GM18511 (cell line): ENCODE data around the gene ERN2.
"Not testable (repeated sequence)": the region's sequence is repeated elsewhere in the genome, so short reads cannot be mapped to it uniquely, and the experiment has no call there.

Experiments used
- ATAC-seq: cut with Tn5 transposase; IDR thresholded peaks from one replicate; pipeline ENCODE4 v1.9.1; 2021; ENCODE audit warnings: mild to moderate bottlenecking, moderate library complexity; ENCODE audit not compliant: unreplicated experiment

The ERN2 gene

DNA sequence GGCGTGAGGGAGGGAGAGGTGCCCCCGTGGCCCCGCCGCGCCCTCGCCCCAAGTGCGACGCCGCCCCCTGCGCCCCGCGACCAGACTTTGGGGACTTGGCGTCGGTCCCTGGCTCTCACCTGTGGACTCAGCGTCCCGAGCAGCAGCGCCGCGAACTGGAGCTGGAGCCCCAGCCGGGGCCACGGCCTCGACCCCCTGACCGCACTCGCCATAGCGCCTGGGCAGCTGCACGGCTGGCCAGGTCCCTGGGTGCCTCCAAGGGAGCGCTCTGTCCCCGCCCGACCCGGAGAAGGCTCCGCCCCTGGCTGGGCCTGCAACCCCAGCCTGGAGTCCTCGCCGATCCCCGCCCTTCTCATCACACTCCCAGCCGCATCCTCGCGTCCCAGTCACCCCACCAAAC is at the start of gene ERN2:
TSS of gene ERN2 (minus strand) at position 247 of the 400 bp plus-strand sequence. CDS start at position 212, 35 bp downstream.
- ATAC-seq: no peak

DNA sequence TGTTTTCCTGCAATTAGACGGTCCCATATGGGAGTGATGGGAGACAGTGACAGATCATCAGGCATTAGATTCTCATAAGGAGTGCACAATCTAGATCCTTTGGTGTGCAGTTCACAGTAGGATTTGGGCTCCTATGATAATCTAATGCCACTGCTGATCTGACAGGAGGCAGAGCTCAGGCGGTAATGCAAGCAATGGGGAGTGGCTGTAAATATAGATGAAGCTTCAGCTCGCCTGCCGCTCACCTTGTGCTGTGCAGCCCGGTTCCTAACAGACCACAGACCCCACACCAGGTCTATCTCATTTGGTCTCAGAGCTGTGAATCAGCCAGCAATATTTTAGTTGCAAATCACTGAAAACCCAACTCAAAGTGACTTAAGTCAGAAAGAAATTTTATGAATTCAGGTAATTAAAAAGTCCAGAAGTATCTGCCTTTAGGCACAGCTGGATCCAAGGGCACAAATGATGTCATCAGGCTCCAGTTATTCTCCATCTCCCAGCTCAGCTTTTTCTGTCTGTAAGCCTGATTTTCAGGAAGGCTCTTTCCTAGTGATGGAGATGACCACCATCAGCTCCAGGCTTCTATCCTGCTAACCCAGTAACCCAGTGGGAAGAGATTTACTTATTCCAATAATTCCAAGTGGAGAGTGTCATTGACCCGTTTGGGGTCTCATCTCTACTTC is 45.1 kb upstream of the ERN2 start:
- no peak for ATAC-seq

- no peak for ATAC-seq
These were observed 44.1 kb upstream of the ERN2 start for GRCh38 chr16:23757116-23757515.

- no peak for ATAC-seq
These were observed 42.4 kb upstream of the ERN2 start for GRCh38 chr16:23755484-23755809.

GRCh38 chr16:23754594-23755483 is 41.8 kb upstream of the ERN2 start, which contains the start of gene CHP2:
Gene CHP2, plus strand, starts transcription at chr16:23755026. Its CDS starts 24 bp downstream, at chr16:23755050.
- ATAC-seq: no peak

- no peak for ATAC-seq
These were observed 41.0 kb upstream of the ERN2 start for GRCh38 chr16:23753908-23754593.

DNA sequence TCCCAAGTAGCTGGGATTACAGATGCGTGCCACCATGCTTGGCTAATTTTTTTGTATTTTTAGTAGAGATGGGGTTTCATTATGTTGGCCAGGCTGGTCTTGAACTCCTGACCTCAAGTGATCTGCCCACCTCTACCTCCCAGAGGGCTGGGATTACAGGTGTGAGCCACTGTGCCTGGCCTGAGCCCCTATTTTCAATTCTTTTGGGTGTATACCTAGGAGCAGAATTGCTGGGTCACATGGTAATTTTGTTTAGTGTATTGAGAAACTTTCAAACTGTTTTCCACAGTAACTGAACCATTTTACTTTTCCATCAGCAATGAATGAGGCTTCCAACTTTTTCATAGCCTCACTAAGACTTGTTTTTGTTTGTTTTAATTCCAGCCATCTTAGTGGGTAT is 38.0 kb upstream of the ERN2 start:
- not testable (repeated sequence) for ATAC-seq

DNA sequence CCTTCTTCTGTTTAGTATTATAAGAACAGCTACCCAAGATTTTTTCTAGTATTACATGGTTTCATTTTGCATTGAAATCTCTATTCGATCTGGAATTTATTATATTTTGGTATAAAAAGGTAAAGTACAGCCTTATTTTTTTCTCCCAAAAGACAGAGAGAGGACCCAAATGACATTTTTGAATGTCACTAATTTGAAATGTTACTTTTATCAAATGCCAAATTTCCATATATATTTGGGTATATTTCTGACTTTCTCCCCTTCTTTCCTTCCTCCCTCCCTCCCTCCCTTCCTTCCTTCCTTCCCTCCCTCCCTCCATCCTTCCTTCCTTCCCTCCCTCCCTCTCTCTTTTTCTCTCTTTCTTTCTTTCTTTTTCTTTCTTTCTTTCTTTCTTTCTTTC is 35.6 kb upstream of the ERN2 start:
- no peak for ATAC-seq

GRCh38 chr16:23745263-23745662 is 32.2 kb upstream of the ERN2 start:
- ATAC-seq: no peak

DNA sequence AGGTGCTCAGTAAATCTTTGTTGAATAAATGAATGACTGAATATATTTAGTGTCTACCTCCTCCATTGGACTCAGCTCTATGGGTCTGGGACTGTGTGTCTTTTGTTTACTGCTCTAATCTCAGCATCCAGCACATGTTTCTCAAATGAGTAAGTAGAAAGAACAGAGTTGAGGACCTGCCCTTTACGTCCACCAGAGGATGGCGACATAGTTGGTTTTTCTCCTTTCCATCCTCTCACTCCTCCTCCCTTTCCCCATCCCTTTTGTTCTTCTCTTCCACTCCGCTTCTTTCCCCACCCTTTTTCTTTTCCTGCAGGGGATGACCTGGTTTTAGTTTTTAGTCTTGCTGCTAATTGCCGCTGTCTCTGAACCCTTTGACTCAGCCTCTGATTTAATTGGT is 29.7 kb upstream of the ERN2 start:
- no peak for ATAC-seq

- no peak for ATAC-seq
These were observed 28.8 kb upstream of the ERN2 start for GRCh38 chr16:23741675-23742303.

- no peak for ATAC-seq
These were observed 26.5 kb upstream of the ERN2 start for GRCh38 chr16:23739516-23739915.

DNA sequence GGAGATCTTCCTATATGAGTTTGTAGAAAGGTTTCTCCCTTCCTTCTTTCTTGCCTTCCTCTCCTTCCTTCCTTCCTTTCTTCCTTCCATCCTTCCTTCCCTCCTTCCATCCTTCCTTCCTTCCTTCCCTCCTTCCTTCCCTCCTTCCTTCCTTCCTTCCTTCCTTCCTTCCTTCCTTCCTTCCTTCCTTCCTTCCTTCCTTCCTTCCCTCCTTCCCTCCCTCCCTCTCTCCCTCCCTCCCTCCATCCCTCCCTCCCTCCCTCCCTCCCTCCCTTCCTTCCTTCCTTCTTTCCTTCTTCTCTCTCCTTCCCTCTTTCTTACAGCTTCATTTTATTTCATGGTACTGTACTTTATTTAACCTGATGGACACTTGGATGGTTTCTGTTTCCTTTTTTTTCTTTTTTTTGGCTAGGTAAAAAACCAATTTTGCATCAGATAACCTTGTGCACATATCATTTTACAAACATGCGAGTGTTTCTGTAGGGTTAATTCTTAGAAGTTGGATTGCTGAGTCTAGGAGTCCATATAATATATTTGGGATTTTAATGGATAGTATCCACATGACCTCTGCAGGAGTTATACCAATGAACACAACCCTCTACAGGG is 24.5 kb upstream of the ERN2 start:
- not testable (repeated sequence) for ATAC-seq

DNA sequence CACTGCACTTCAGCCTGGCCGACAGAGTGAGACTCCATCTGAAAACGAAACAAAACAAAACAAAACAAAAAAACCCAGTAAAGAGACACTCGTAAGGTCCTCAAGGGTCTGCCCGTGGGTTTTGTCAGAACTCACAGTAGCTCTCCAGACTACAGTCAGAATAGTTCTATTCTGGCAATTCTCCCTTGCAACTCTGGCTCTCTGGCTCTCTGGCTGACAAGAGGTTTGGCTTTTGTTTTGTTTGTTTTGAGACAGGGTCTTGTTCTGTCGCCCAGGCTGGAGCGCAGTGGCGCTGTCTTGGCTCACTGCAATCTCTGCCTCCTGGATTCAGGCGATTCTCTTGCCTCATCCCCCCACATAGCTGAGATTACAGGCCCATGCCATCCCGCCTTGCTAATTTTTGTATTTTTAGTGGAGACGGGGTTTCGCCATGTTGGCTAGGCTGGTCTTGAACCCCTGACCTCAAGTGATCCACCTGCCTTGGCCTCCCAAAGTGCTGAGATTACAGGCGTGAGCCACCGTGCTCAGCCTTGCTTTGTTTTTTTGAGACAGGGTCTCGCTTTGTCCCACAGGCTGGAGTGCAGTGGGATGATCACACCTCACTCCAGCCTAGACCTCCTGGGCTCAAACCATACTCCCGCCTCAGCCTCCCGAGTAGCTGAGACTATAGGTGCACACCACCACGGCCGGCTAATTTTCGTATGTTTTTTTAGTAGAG is 21.3 kb upstream of the ERN2 start:
- ATAC-seq: no peak

DNA sequence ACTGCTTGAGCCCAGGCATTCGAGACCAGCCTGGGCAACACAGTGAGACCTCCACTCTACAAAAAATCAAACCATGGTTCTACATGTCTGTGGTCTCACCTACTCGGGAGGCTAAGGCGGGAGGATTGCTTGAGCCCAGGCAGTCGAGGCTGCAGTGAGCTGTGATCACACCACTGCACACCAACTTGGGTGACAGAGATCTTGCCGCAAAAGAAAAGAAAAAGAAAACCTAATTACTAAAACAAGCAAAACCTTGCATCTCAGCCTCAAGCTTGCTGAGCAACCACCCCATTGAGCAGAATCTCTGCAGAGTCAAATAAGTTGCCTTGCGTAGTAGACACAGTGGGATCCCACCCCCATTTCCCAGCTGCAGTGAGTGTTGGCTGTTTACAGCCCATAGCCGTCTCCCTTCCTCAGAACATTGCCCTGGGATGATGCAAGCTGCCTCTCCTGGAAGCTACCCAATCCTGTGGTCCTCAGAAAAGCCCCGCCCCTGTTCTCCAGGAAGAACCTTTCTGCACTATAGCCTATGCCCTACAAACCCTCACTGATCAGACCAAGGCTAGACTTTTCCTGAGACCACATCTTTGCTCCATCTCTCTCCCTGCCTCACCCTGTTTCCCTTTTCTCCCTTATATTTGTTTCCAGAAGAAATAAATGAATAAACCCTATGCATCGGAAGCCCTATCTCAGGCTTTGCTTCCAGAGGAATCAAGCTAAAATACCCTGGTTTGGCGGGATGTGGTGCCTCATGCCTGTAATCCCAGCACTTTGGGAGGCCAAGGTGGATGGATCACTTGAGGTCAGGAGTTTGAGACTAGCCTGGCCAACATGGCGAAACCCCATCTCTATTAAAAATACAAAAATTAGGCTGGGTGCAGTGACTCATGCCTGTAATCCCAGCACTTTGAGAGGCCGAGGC is 16.7 kb upstream of the ERN2 start:
- ATAC-seq: no peak

DNA sequence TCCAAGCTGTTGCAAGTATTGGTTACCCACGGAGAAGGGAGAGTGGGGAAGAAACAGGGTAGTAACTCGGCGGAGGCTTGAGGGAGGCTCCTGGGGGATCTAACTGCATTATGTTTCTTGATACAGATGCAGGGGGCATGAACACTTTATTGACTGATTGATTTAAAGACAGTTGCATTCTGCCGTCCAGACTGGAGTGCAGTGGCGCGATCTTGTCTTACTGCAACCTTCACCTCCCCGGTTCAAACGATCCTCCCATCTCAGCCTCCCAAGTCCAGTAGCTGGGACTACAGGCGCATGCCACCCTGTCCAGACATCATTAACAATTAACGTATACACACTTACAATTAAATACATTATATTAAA is 15.1 kb upstream of the ERN2 start:
- no peak for ATAC-seq

DNA sequence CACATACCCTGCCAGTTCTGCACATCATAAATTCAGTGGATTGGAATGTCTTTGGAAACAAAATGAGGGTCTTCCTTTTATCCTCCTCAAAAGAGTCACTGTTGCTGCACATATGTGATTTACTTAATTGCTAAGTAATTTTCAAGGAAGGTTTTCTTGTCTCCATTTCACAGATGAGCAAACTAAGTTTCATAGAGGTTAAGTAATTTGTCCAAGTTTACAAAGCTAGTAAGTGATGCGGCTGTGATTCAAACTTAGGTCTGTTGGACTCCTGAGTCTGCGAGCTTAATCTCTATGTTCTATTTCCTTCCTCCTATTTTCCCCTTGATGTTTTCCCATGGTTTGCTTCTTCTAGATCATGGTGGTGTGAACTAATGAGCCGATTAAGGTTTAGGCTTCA is 13.7 kb upstream of the ERN2 start:
- ATAC-seq: no peak

DNA sequence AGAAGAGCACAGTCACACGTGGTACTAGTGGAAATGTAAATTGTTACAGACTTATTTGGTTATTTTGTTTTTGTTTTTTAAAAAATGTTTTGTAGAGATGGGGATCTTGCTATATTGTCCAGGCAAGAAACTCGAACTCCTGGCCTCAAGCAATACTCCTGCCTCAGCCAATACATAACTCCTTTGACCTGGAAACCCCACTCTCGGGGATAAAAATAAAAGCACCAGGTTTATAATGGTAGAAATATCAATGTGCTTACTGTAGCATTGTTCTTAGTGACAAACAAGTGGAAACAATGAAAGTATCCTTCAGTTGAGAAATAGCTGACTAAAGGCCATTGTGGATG is 11.7 kb upstream of the ERN2 start:
- no peak for ATAC-seq

- no peak for ATAC-seq
These were observed 11.2 kb upstream of the ERN2 start for GRCh38 chr16:23724096-23724784.
